T-cell (primary cell): Measurements from ENCODE around the gene TRIM32. TPM values are rescaled to one million over a fixed set of nuclear protein-coding genes. Genes with fewer than 3 reads are reported as not detected.
A peak's percentile ranks its signal among the peaks of the same experiment; 100 is the strongest.

Source experiments
- ATAC-seq, 4 experiments: fragments of 200-7000 bp in 3 of 4; fragments of 150-1000 bp in 1 of 4; cut with Tn5 transposase; replicated peaks in 1 of 4; 1 replicate in 3 of 4; 2 replicates in 1 of 4; pipeline ENCODE4 v1.10.0; 2021; ENCODE audit warnings: moderate library complexity in 3 of 4, mild to moderate bottlenecking in 2 of 4, moderate number of reproducible peaks in 1 of 4
- CTCF ChIA-PET, 2 donors: fragments of 300-600 bp; sonication (Branson Sonifier 250); formaldehyde crosslinking; loops; one replicate each; lab custom pipeline; 2022; ENCODE audit warnings: antibody characterized with exemption in 2 of 2; lab: Charles Lee
- POLR2A ChIA-PET, 2 donors: fragments of 300-600 bp; sonication (Branson Sonifier 250); formaldehyde crosslinking; loops; one replicate each; lab custom pipeline; 2022; ENCODE audit warnings: antibody characterized with exemption in 2 of 2; lab: Charles Lee
- DNase-seq, 35 experiments: peaks; one replicate each; pipeline versions ENCODE4 v3.0.0 to v3.0.0-alpha.2; 2013 to 2023
- H3K27ac ChIP-seq: one replicate; pipeline ENCODE4 v1.5.1; 2013; ENCODE audit warnings: low read length
- H3K27me3 ChIP-seq, 2 experiments: replicated peaks in 1 of 2; 1 replicate in 1 of 2; 2 replicates in 1 of 2; pipeline versions ENCODE4 v1.6.1 to v1.7.0; 2013; ENCODE audit warnings: low read length in 1 of 2, mixed read lengths in 1 of 2; ENCODE audit not compliant: control insufficient read depth in 2 of 2, insufficient read depth in 2 of 2; ENCODE audit errors: extremely low read depth in 1 of 2
- H3K36me3 ChIP-seq, 2 donors: 1 replicate in 1 of 2; 2 replicates in 1 of 2; pipeline versions ENCODE4 v1.6.1 to v1.7.0; 2013; ENCODE audit warnings: low read length in 1 of 2; ENCODE audit not compliant: control insufficient read depth in 2 of 2, insufficient read depth in 1 of 2; ENCODE audit errors: extremely low read depth in 1 of 2
- H3K4me1 ChIP-seq, 2 experiments: 1 replicate in 1 of 2; 2 replicates in 1 of 2; pipeline versions ENCODE4 v1.6.1 to v1.7.0; 2013; ENCODE audit warnings: low read length in 2 of 2, mixed read lengths in 1 of 2; ENCODE audit not compliant: insufficient read depth in 2 of 2, control insufficient read depth in 1 of 2; ENCODE audit errors: extremely low read depth in 1 of 2
- H3K4me3 ChIP-seq, 2 donors: 1 replicate in 1 of 2; 2 replicates in 1 of 2; pipeline versions ENCODE4 v1.5.1 to v1.7.0; 2013; ENCODE audit warnings: mild to moderate bottlenecking in 2 of 2, low read length in 1 of 2, moderate library complexity in 1 of 2; ENCODE audit not compliant: control insufficient read depth in 1 of 2; ENCODE audit errors: extremely low read depth in 1 of 2
- H3K9me3 ChIP-seq: 2 replicates; pipeline ENCODE4 v1.7.0; 2013
- H3K27ac Mint-ChIP-seq, 2 donors: one replicate each; pipeline ENCODE4 v1.8.0; 2020 to 2021; ENCODE audit warnings: mild to moderate bottlenecking in 2 of 2, mixed read lengths in 2 of 2
- H3K27me3 Mint-ChIP-seq, 2 donors: one replicate each; pipeline ENCODE4 v1.8.0; 2021 to 2022; ENCODE audit warnings: mixed read lengths in 2 of 2
- H3K36me3 Mint-ChIP-seq: one replicate; pipeline ENCODE4 v1.8.0; 2021; ENCODE audit warnings: mixed read lengths
- H3K4me1 Mint-ChIP-seq, 3 donors: one replicate each; pipeline ENCODE4 v1.8.0; 2020 to 2022; ENCODE audit warnings: mixed read lengths in 3 of 3, mild to moderate bottlenecking in 1 of 3
- H3K4me3 Mint-ChIP-seq, 3 donors: one replicate each; pipeline ENCODE4 v1.8.0; 2020 to 2022; ENCODE audit warnings: mild to moderate bottlenecking in 3 of 3, mixed read lengths in 3 of 3, moderate library complexity in 3 of 3
- H3K9me3 Mint-ChIP-seq, 3 donors: one replicate each; pipeline ENCODE4 v1.8.0; 2020 to 2022; ENCODE audit warnings: mixed read lengths in 3 of 3
- WGBS: methylation state at CpG from one replicate; pipeline ENCODE4 v1.1.5; 2013; ENCODE audit warnings: missing lambda C conversion rate; ENCODE audit not compliant: insufficient coverage; 5-methylcytosine and 5-hydroxymethylcytosine counted together
- total RNA-seq, 35 experiments: library from RNA in 6 of 35; stranded (reverse) in 6 of 35; fragments of 120-200 nt in 1 of 35; gene quantifications; one replicate each; pipeline versions ENCODE4 v1.2.1 to v1.2.4 and lab custom pipeline; 2013 to 2026

The TRIM32 gene
- 10 to 100 TPM in 4 of 5 donors, 1 to 10 TPM in 1; 7.7 to 23.4 (median 19.8) TPM for total RNA-seq
- 16.3 TPM for total RNA-seq (2013)
- total RNA-seq (lab: John Stamatoyannopoulos, UW) = 7.7 to 28.4 (median 13.4) reads per million in 29 experiments

GRCh38 chr9:116687074-116687753 is at the start of gene TRIM32:
Gene TRIM32 (plus strand): TSS chr9:116687305. CDS start chr9:116697743, 10,438 bp downstream.
- CTCF ChIA-PET = interaction anchor here in 1 of 2 donors (0.6 to 1.0 kb wide), 3 partner anchors 10 to 369 kb away, joined by 3 to 8 read pairs (median 3); no protein-coding TSS in a partner anchor
- no peaks in the 10 kb centered on the region for H3K9me3 ChIP-seq
- ATAC-seq (peak; percentile 97 to 98 (median 98)), DNase-seq (peak; percentile 78 to 96 (median 91))
- no peaks in the 10 kb centered on the region for H3K36me3 ChIP-seq
- POLR2A ChIA-PET = interaction anchor here in 1 of 2 donors (0.6 kb wide), 1 partner anchor 14 kb away, joined by 6 read pairs; no protein-coding TSS in a partner anchor
- Mint-ChIP-seq H3K36me3 (no peaks in the 10 kb centered on the region), H3K27ac (peak within 1 kb of the TSS; percentile 90 to 92), H3K4me3 (peak within 1 kb of the TSS; percentile 90 to 95 (median 94)), H3K27me3 (no peaks in the 10 kb centered on the region), H3K4me1 (peaks cover 60 to 66% (median 64%) of the 10 kb centered on the region in 3 donors), H3K9me3 (no peaks in the 10 kb centered on the region)
- peak within 1 kb of the TSS; percentile 51 for H3K27ac ChIP-seq
- WGBS = under 1% methylated on average over 37 of the region's 54 CpGs
- no peaks in the 10 kb centered on the region for H3K27me3 ChIP-seq
- peak within 1 kb of the TSS; percentile 75 to 77 for H3K4me3 ChIP-seq
- H3K4me1 ChIP-seq = peaks cover 4 to 30% of the 10 kb centered on the region in 2 experiments

DNA sequence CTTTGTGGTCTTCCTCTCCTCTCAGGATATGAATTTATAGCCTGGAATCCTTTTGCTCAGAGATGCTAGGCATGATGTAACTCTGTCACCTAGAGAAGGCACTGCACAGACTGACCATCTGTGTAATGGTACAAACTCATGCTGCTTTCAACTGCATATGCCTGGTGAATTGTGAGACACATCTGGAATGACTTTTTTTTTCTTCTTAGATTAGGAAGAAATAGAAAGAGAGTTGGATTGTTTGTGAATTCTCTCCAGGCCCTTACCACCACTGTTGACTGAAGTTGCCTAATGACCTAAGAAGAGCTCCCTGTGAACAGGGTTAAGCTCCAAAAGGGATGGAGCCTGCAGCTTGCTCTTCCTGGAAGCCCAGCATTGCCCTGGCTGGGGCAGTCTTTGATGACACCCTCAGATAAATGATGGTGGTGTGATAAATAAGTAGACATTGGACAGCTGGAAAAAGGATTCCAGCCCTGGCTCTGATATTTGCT is 47.8 kb upstream of the TRIM32 start:
- ATAC-seq (no peak), DNase-seq (no peak)
- no peak overlapping the region for H3K27ac Mint-ChIP-seq
- peaks cover 21% of the 10 kb centered on the region for H3K36me3 Mint-ChIP-seq
- H3K9me3 Mint-ChIP-seq = no peaks in the 10 kb centered on the region
- H3K4me1 Mint-ChIP-seq = no peaks in the 10 kb centered on the region
- Histone ChIP-seq H3K9me3 (no peaks in the 10 kb centered on the region), H3K4me1 (no peaks in the 10 kb centered on the region), H3K27me3 (no peaks in the 10 kb centered on the region), H3K36me3 (no peaks in the 10 kb centered on the region), H3K4me3 (no peak overlapping the region), H3K27ac (no peak overlapping the region)
- ChIA-PET POLR2A (no interaction called here), CTCF (interaction anchor here in 1 of 2 donors (0.6 kb wide), 1 partner anchor 26 kb away, joined by 3 read pairs; no protein-coding TSS in a partner anchor)
- no peaks in the 10 kb centered on the region for H3K27me3 Mint-ChIP-seq
- H3K4me3 Mint-ChIP-seq = no peak overlapping the region

DNA sequence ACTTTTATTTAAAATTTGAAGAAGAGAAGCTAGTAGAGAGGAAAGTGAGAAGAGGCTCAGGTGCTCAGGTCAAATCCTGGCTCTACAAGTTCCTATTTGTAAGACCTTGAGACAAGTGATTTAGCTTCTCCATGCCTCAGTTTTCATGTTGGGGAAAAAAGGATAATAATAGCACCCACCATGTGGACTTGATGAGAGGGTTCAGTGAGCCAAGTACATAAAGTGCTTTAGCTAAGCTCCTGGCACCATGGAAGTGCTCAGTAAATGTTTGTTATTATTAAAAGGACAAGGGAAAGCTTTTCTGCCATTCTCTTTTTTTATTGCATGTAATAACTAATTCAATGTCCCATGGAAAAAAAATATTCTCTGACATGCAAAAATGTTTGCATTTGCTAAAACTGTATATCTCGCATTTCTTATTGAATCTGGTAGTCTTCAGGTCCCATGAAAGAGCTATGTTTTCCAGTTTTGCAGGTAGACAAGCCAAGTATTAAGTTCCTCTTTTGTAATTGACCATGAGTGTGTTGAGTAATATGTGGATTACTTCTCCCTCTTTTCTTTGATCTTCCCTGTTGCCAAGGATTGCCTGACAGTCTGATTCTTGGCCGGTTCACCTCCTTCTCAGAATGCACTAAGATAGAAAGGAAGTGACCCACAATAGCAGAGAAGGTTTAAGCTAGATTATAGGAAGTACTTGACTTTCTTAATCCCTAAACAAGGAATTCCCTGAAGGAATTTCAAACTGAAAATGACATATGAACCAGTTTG is 45.6 kb upstream of the TRIM32 start:
- Histone ChIP-seq H3K9me3 (no peaks in the 10 kb centered on the region), H3K4me3 (no peak overlapping the region), H3K27ac (no peak overlapping the region), H3K4me1 (no peaks in the 10 kb centered on the region), H3K36me3 (no peaks in the 10 kb centered on the region), H3K27me3 (no peaks in the 10 kb centered on the region)
- Mint-ChIP-seq H3K27ac (no peak overlapping the region), H3K36me3 (peaks cover 24% of the 10 kb centered on the region), H3K4me3 (no peak overlapping the region), H3K4me1 (no peaks in the 10 kb centered on the region), H3K9me3 (no peaks in the 10 kb centered on the region), H3K27me3 (no peaks in the 10 kb centered on the region)
- ChIA-PET POLR2A (no interaction called here), CTCF (interaction anchor here (0.6 to 0.7 kb wide), 2 partner anchors 34 to 75 kb away, joined by 5 to 9 read pairs; no protein-coding TSS in a partner anchor)
- ATAC-seq (no peak), DNase-seq (no peak)
- WGBS = 100% methylated on average over 1 of the region's 2 CpGs

GRCh38 chr9:116643691-116644090 is 43.4 kb upstream of the TRIM32 start:
- no peak overlapping the region for H3K4me3 ChIP-seq
- WGBS = no CpG with 5 or more reads among the region's 1 CpG
- peaks cover 22% of the 10 kb centered on the region for H3K36me3 Mint-ChIP-seq

DNA sequence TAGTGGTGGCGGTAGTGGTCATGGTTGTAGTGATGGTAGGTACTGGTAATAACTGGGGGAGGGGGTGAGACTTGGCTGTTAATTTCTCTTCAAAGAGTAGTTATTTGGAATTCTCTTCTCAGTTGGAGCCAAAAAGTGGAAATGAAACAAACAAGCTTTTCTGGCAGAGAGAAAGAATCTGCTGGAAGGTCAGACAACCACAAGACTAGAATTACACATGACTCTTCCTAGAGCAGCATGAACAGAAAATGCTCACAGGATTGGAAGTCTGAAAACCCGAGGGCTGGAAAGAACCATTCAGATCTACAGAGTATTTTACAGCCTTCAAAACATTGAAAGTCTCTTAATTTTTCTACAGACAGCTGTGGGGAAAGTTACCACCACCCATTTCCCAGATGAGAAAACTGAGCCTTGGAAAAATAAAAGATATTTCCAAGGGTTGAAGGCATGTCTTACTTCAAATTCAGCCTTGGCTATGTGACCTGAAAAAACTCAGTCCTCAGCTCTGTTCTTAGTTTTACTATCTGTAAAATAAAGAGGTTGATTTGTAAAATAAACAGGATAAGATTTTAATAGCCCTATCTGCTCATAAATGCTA is 42.9 kb upstream of the TRIM32 start:
- no peaks in the 10 kb centered on the region for H3K4me1 Mint-ChIP-seq
- ChIA-PET POLR2A (no interaction called here), CTCF (interaction anchor here in 1 of 2 donors (0.6 kb wide), 1 partner anchor 1056 kb away, joined by 5 read pairs; no protein-coding TSS in a partner anchor)
- no peaks in the 10 kb centered on the region for H3K36me3 ChIP-seq
- H3K9me3 ChIP-seq = no peaks in the 10 kb centered on the region
- 100% methylated on average over 1 of the region's 2 CpGs for WGBS
- ATAC-seq = no peak
- no peaks in the 10 kb centered on the region for H3K27me3 Mint-ChIP-seq
- DNase-seq = no peak
- peaks cover 22% of the 10 kb centered on the region for H3K36me3 Mint-ChIP-seq
- no peak overlapping the region for H3K27ac ChIP-seq
- no peak overlapping the region for H3K4me3 Mint-ChIP-seq
- H3K27ac Mint-ChIP-seq = no peak overlapping the region
- no peaks in the 10 kb centered on the region for H3K9me3 Mint-ChIP-seq
- no peaks in the 10 kb centered on the region for H3K4me1 ChIP-seq
- no peaks in the 10 kb centered on the region for H3K27me3 ChIP-seq
- H3K4me3 ChIP-seq = no peak overlapping the region

More at GRCh38 chr9:116643691-116644090, 43.4 kb upstream of the TRIM32 start:
- Histone ChIP-seq H3K27me3 (no peaks in the 10 kb centered on the region), H3K9me3 (no peaks in the 10 kb centered on the region), H3K4me1 (no peaks in the 10 kb centered on the region), H3K27ac (no peak overlapping the region), H3K36me3 (no peaks in the 10 kb centered on the region)
- ChIA-PET CTCF (no interaction called here), POLR2A (no interaction called here)
- no peaks in the 10 kb centered on the region for H3K9me3 Mint-ChIP-seq
- ATAC-seq (no peak), DNase-seq (no peak)
- H3K4me1 Mint-ChIP-seq = no peaks in the 10 kb centered on the region
- no peak overlapping the region for H3K27ac Mint-ChIP-seq
- H3K27me3 Mint-ChIP-seq = no peaks in the 10 kb centered on the region
- no peak overlapping the region for H3K4me3 Mint-ChIP-seq
